Endothelial cell of umbilical vein (primary cell): ENCODE results near the gene VGLL4. TPM values are rescaled to one million over a fixed set of nuclear protein-coding genes. Genes with fewer than 3 reads are reported as not detected.

Source experiments
- BruUV-seq: library from RNA; stranded (reverse); fragments of 400-500 nt; replicated peaks from 2 replicates; lab custom pipeline; 2021; lab: Mats Ljungman, UMichigan
- CTCF ChIA-PET: fragments of 300-600, 350-600 bp; sonication (Branson Sonifier 250); formaldehyde crosslinking; loops from one replicate; lab custom pipeline; 2021; ENCODE audit warnings: antibody characterized with exemption, inconsistent platforms; lab: Charles Lee
- POLR2A ChIA-PET: fragments of 300-600, 350-600 bp; sonication (Branson Sonifier 250); formaldehyde crosslinking; loops from one replicate; lab custom pipeline; 2021; ENCODE audit warnings: antibody characterized with exemption, inconsistent platforms; lab: Charles Lee
- DNase-seq: peaks from one replicate; pipeline ENCODE4 v3.0.0-alpha.2; 2011; ENCODE audit warnings: low read depth, low spot score
- FAIRE-seq: peaks from 2 replicates; lab custom pipeline; 2011; peaks lifted over from hg19 to GRCh38; lab: Jason Lieb, UNC
- H2AFZ ChIP-seq: 2 replicates; pipeline ENCODE4 v1.6.0; 2012; ENCODE audit warnings: low read depth, low read length, control low read depth, inconsistent platforms
- H3K27ac ChIP-seq: 2 replicates; pipeline ENCODE4 v1.5.1; 2011; ENCODE audit warnings: low read depth, mild to moderate bottlenecking, control low read depth, low read length, moderate library complexity; ENCODE audit not compliant: insufficient read depth
- H3K27me3 ChIP-seq, 2 experiments: 2 replicates each; pipeline versions ENCODE4 v1.6.0 to v1.6.1; 2011; ENCODE audit warnings: low read length in 2 of 2, mixed read lengths in 1 of 2; ENCODE audit not compliant: control insufficient read depth in 2 of 2, insufficient read depth in 2 of 2
- H3K36me3 ChIP-seq, 2 experiments: 2 replicates in 1 of 2; 3 replicates in 1 of 2; pipeline ENCODE4 v1.5.1; 2011; ENCODE audit warnings: low read length in 2 of 2, mild to moderate bottlenecking in 1 of 2, moderate library complexity in 1 of 2; ENCODE audit not compliant: control insufficient read depth in 2 of 2, insufficient read depth in 2 of 2; ENCODE audit errors: extremely low read depth in 1 of 2
- H3K4me1 ChIP-seq: 3 replicates; pipeline ENCODE4 v1.5.1; 2011; ENCODE audit warnings: mild to moderate bottlenecking, low read length; ENCODE audit not compliant: control insufficient read depth, insufficient read depth; ENCODE audit errors: extremely low read depth
- H3K4me2 ChIP-seq: 2 replicates; pipeline ENCODE4 v1.6.1; 2011; ENCODE audit warnings: low read length, control low read depth, mixed read lengths; ENCODE audit not compliant: insufficient read depth
- H3K4me3 ChIP-seq, 3 experiments: fragments of 200-600 bp in 1 of 3; sonication (generic), shearing (Covaris generic) in 1 of 3; replicated peaks in 1 of 3; 2 replicates each; pipeline ENCODE4 v1.5.1; 2011 to 2016; ENCODE audit warnings: control low read depth in 3 of 3, low read length in 3 of 3, mild to moderate bottlenecking in 2 of 3, inconsistent platforms in 1 of 3, low read depth in 1 of 3, moderate library complexity in 1 of 3; ENCODE audit not compliant: insufficient read depth in 1 of 3
- H3K79me2 ChIP-seq: 2 replicates; pipeline ENCODE4 v1.6.0; 2012; ENCODE audit warnings: low read length, inconsistent platforms; ENCODE audit not compliant: control insufficient read depth, insufficient read depth
- H3K9ac ChIP-seq: replicated peaks from 2 replicates; pipeline ENCODE3; 2011; ENCODE audit warnings: low read length, control low read depth; ENCODE audit not compliant: insufficient read depth; ENCODE audit errors: extremely low read depth
- H3K9me1 ChIP-seq: replicated peaks from 3 replicates; pipeline ENCODE4 v1.6.0; 2011; ENCODE audit warnings: mild to moderate bottlenecking, low read length; ENCODE audit not compliant: control insufficient read depth, insufficient read depth; ENCODE audit errors: extremely low read depth
- H3K9me3 ChIP-seq: replicated peaks from 2 replicates; pipeline ENCODE4 v1.5.1; 2012; ENCODE audit warnings: low read length, inconsistent platforms; ENCODE audit not compliant: control insufficient read depth, insufficient read depth
- H4K20me1 ChIP-seq: replicated peaks from 2 replicates; pipeline ENCODE3; 2011; ENCODE audit warnings: mild to moderate bottlenecking, low read length; ENCODE audit not compliant: control insufficient read depth, insufficient read depth; ENCODE audit errors: extremely low read depth
- EZH2 ChIP-seq: IDR thresholded peaks from 2 replicates; pipeline ENCODE4 v1.6.1; 2012; ENCODE audit warnings: borderline replicate concordance, low read depth, mild to moderate bottlenecking, moderate library complexity, low read length, inconsistent platforms; ENCODE audit not compliant: severe bottlenecking
- FOS ChIP-seq: IDR thresholded peaks from 2 replicates; pipeline ENCODE4 v1.6.1; 2011; ENCODE audit warnings: mild to moderate bottlenecking, low read length, moderate library complexity, borderline replicate concordance; ENCODE audit not compliant: insufficient read depth
- GATA2 ChIP-seq: IDR thresholded peaks from 2 replicates; pipeline ENCODE4 v1.7.0; 2011; ENCODE audit warnings: low read depth, mild to moderate bottlenecking, moderate library complexity, mixed read lengths, low read length; ENCODE audit not compliant: insufficient read length, insufficient read depth
- JUN ChIP-seq: IDR thresholded peaks from 2 replicates; pipeline ENCODE4 v1.6.1; 2011; ENCODE audit warnings: borderline replicate concordance, low read depth; ENCODE audit not compliant: insufficient read length, insufficient read depth
- MYC ChIP-seq: IDR thresholded peaks from one replicate; pipeline ENCODE4 v1.6.1; 2011; ENCODE audit warnings: mild to moderate bottlenecking, low read depth, low read length
- POLR2A ChIP-seq: IDR thresholded peaks from 2 replicates; pipeline ENCODE4 v1.6.1; 2012; ENCODE audit warnings: low read depth, mild to moderate bottlenecking, control low read depth, low read length
- POLR2AphosphoS5 ChIP-seq: IDR thresholded peaks from 2 replicates; pipeline ENCODE4 v1.6.1; 2012; ENCODE audit warnings: low read depth, mild to moderate bottlenecking, control low read depth, low read length, moderate library complexity; ENCODE audit not compliant: insufficient read depth
- dilution Hi-C: fragments of 300-500 bp; cut with MboI; formaldehyde crosslinking; loops from one replicate; pipeline ENCODE4 v1.15.0; 2019; ENCODE audit warnings: low sequenced_read_pairs; ENCODE audit not compliant: extremely low pct_ligation_motif_present
- intact Hi-C: fragments of 100-400 bp; cut with micrococcal nuclease; formaldehyde crosslinking; loops from one replicate; pipeline ENCODE4 v1.10.0; 2022
- polyA plus RNA-seq, 4 experiments: library from polyadenylated mRNA; depleted of rRNA in 3 of 4; stranded (reverse) in 3 of 4; unstranded in 1 of 4; fragments of >200 nt; gene quantifications; 2 replicates each; pipeline versions ENCODE4 v1.2.1 to v1.2.3, GENCODE V29; 2011 to 2012; ENCODE audit warnings: missing spikeins in 1 of 4
- total RNA-seq: library from RNA; stranded (reverse); gene quantifications from 2 replicates; pipeline ENCODE4 v1.2.3, GENCODE V29; 2021
- TF ChIP-seq, protein P1 (sequence below), 2 donors: IDR thresholded peaks; 1 replicate in 1 of 2; 2 replicates in 1 of 2; pipeline ENCODE4 v1.5.1; 2011; ENCODE audit warnings: low read length in 2 of 2, mild to moderate bottlenecking in 2 of 2, moderate library complexity in 2 of 2, control low read depth in 1 of 2, inconsistent platforms in 1 of 2, low read depth in 1 of 2; ENCODE audit not compliant: insufficient read depth in 1 of 2; ENCODE audit errors: extremely low read depth in 1 of 2
- TF ChIP-seq, protein P2 (sequence below): IDR thresholded peaks from 2 replicates; pipeline ENCODE4 v1.6.1; 2011; ENCODE audit not compliant: insufficient read depth, insufficient read length

VGLL4 gene
- total and polyA plus RNA-seq, 2 donors (not counting 3 experiments of a cell fraction or from before 2014, with no cell fraction given) = 67.0 to 78.9 TPM

DNA sequence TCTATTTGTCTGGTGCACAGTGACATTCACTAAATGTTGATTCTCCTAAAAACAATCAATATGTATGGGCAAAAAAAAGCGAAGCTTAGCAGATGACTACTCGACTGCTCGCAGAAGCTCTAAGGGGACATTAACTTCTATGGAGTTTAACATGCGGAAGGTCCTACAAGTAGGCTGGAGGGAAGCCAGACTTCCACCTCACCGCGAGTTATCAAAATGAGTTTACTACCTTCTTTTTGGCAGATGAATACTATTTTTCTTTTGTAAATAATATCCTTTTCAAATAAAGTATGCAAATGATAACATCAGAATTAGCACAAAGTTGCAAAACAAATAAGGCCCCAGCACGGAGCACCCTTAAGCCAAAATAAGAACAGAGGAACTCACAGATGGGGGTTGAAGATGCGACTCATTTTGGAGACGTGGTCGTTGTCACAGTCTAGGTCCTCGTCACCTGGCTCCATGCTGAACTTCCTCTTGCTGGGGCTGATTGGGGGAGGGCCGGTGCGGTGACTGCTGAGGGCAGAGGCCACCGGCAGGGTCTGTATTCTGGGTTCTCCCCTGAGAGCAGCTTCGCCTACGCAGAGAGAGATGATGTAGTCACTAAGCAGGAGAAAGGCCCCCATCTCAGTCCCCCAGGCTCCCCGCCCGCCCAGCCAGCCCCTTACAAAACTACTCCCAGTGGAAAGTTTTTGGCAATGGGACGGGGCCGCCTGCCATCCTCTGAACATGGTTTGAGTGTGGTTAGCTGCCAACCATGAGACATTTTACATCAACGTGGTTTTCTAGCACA lies 42.1 kb downstream of the VGLL4 start:
- dilution Hi-C loops = no loop called here
- H3K4me3 ChIP-seq = no peak overlapping the region

More for the DNA sequence above, 42.1 kb downstream of the VGLL4 start:
- H3K9me1 ChIP-seq = peaks cover 4% of the 10 kb centered on the region
- H3K9me3 ChIP-seq = no peaks in the 10 kb centered on the region
- CTCF ChIA-PET = interaction anchor here (1.0 to 1.8 kb wide), 6 partner anchors 18 to 223 kb away, joined by 3 to 4 read pairs (median 3); no protein-coding TSS in a partner anchor
- FAIRE-seq = no peak
- POLR2A ChIA-PET = interaction anchor here (1.4 kb wide), 1 partner anchor 25 kb away, joined by 3 read pairs; no protein-coding TSS in a partner anchor
- intact Hi-C loops = loop anchor here (2.0 kb wide), 1 partner anchor 43 kb away; no protein-coding TSS in a partner anchor
- peak overlapping the region; percentile 64 for H3K27ac ChIP-seq
- peaks cover 2 to 8% of the 10 kb centered on the region in 2 experiments for H3K36me3 ChIP-seq
- peaks cover 81% of the 10 kb centered on the region for H3K79me2 ChIP-seq
- BruUV-seq = no TSS peak
- no peak overlapping the region for H3K9ac ChIP-seq
- H2AFZ ChIP-seq = no peak overlapping the region
- H3K4me2 ChIP-seq = peak overlapping the region; percentile 0
- TF ChIP-seq GATA2 (no peak), EZH2 (no peak), FOS (no peak), POLR2AphosphoS5 (no peak), JUN (no peak), POLR2A (no peak), MYC (no peak)
- TF ChIP-seq, protein P1, sequence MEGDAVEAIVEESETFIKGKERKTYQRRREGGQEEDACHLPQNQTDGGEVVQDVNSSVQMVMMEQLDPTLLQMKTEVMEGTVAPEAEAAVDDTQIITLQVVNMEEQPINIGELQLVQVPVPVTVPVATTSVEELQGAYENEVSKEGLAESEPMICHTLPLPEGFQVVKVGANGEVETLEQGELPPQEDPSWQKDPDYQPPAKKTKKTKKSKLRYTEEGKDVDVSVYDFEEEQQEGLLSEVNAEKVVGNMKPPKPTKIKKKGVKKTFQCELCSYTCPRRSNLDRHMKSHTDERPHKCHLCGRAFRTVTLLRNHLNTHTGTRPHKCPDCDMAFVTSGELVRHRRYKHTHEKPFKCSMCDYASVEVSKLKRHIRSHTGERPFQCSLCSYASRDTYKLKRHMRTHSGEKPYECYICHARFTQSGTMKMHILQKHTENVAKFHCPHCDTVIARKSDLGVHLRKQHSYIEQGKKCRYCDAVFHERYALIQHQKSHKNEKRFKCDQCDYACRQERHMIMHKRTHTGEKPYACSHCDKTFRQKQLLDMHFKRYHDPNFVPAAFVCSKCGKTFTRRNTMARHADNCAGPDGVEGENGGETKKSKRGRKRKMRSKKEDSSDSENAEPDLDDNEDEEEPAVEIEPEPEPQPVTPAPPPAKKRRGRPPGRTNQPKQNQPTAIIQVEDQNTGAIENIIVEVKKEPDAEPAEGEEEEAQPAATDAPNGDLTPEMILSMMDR (IDR thresholded peaks at IDR 0.05; ENCODE audit: extremely low read depth in 1 of 2, insufficient read depth in 1 of 2, low read depth in 1 of 2, low read length in 2 of 2) = no peak
- TF ChIP-seq, protein P2, sequence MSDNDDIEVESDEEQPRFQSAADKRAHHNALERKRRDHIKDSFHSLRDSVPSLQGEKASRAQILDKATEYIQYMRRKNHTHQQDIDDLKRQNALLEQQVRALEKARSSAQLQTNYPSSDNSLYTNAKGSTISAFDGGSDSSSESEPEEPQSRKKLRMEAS = no peak
- H3K4me1 ChIP-seq = peaks cover 23% of the 10 kb centered on the region
- H4K20me1 ChIP-seq = peaks cover 4% of the 10 kb centered on the region
- no peak for DNase-seq
- no peaks in the 10 kb centered on the region for H3K27me3 ChIP-seq
